GM23248 (cell line): ENCODE results near the gene MLXIPL. TPM values are rescaled to one million over a fixed set of nuclear protein-coding genes. Genes with fewer than 3 reads are reported as not detected.
A peak's percentile ranks its signal among the peaks of the same experiment; 100 is the strongest.

Experiments
- DNase-seq: peaks from one replicate; pipeline ENCODE4 v3.0.0-alpha.2; 2015
- H2AFZ ChIP-seq: fragments of 200-600 bp; sonication (generic); 2 replicates; pipeline ENCODE4 v1.6.1; 2016; ENCODE audit warnings: antibody characterized with exemption
- H3F3A ChIP-seq: fragments of 200-600 bp; sonication (generic); 2 replicates; pipeline ENCODE4 v1.6.1; 2016; ENCODE audit warnings: mild to moderate bottlenecking, antibody characterized with exemption, mixed run types; ENCODE audit not compliant: insufficient read depth
- H3K27ac ChIP-seq: fragments of 200-600 bp; sonication (generic); 2 replicates; pipeline ENCODE4 v1.5.1; 2016; ENCODE audit warnings: mild to moderate bottlenecking
- H3K27me3 ChIP-seq: fragments of 200-600 bp; sonication (generic); replicated peaks from 2 replicates; pipeline ENCODE4 v1.6.1; 2016; ENCODE audit warnings: mild to moderate bottlenecking; ENCODE audit not compliant: insufficient read depth
- H3K36me3 ChIP-seq: fragments of 200-600 bp; sonication (generic); 2 replicates; pipeline ENCODE4 v1.6.1; 2016; ENCODE audit warnings: low read depth, mild to moderate bottlenecking
- H3K4me1 ChIP-seq: fragments of 200-600 bp; sonication (generic); 2 replicates; pipeline ENCODE4 v1.6.1; 2016; ENCODE audit warnings: mild to moderate bottlenecking; ENCODE audit not compliant: insufficient read depth
- H3K4me2 ChIP-seq: fragments of 200-600 bp; sonication (generic); one replicate; pipeline ENCODE4 v1.6.1; 2016; ENCODE audit warnings: mild to moderate bottlenecking; ENCODE audit not compliant: unreplicated experiment
- H3K4me3 ChIP-seq: fragments of 200-600 bp; sonication (generic); 2 replicates; pipeline ENCODE4 v1.5.1; 2016; ENCODE audit warnings: mild to moderate bottlenecking
- H3K79me2 ChIP-seq: fragments of 200-600 bp; sonication (generic); 2 replicates; pipeline ENCODE4 v1.6.1; 2016; ENCODE audit warnings: mild to moderate bottlenecking; ENCODE audit not compliant: insufficient read depth
- H3K9ac ChIP-seq: fragments of 200-600 bp; sonication (generic); 2 replicates; pipeline ENCODE4 v1.6.1; 2016; ENCODE audit warnings: mild to moderate bottlenecking
- H3K9me2 ChIP-seq: fragments of 200-600 bp; sonication (generic); 2 replicates; pipeline ENCODE4 v1.6.1; 2016; ENCODE audit warnings: mixed run types, mild to moderate bottlenecking, moderate library complexity; ENCODE audit not compliant: insufficient read depth
- H3K9me3 ChIP-seq: fragments of 200-600 bp; sonication (generic); one replicate; pipeline ENCODE4 v1.6.1; 2017; ENCODE audit warnings: low read depth
- H4K20me1 ChIP-seq: fragments of 200-600 bp; sonication (generic); 2 replicates; pipeline ENCODE4 v1.6.0; 2016; ENCODE audit not compliant: insufficient read depth
- EZH2 ChIP-seq: fragments of 200-600 bp; sonication (generic); IDR thresholded peaks from 2 replicates; pipeline ENCODE4 v1.6.1; 2018; ENCODE audit warnings: antibody characterized with exemption, mild to moderate bottlenecking; ENCODE audit not compliant: insufficient read depth, poor library complexity, severe bottlenecking
- EZH2phosphoT487 ChIP-seq: fragments of 200-600 bp; sonication (generic); IDR thresholded peaks from 2 replicates; pipeline ENCODE4 v1.6.1; 2018; ENCODE audit warnings: antibody characterized with exemption, moderate library complexity, mild to moderate bottlenecking, low read depth; ENCODE audit not compliant: insufficient read depth
- WGBS, 2 experiments: methylation state at CpG; one replicate each; pipeline ENCODE4 v1.1.6; 2015 to 2017; ENCODE audit warnings: low lambda C conversion rate in 2 of 2, low coverage in 1 of 2; ENCODE audit errors: missing lambda C conversion rate in 2 of 2; 5-methylcytosine and 5-hydroxymethylcytosine counted together
- in situ Hi-C: fragments of 300-500 bp; cut with MboI; formaldehyde crosslinking; loops from 2 replicates; pipeline ENCODE4 v1.15.0; 2020
- polyA plus RNA-seq: library from polyadenylated mRNA; unstranded; fragments of >200 nt; fragmentation: Nextera tagmentation; extraction: Ambion mirVana; gene quantifications from 2 replicates; pipeline ENCODE4 v1.2.1, GENCODE V29; 2016
- total RNA-seq: library from RNA; depleted of rRNA; stranded (reverse); fragments of >200 nt; shearing (Covaris generic); gene quantifications from 2 replicates; pipeline ENCODE4 v1.2.3, GENCODE V29; 2014

The MLXIPL gene
- total and polyA plus RNA-seq, 2 experiments from 2014 or later: not detected

DNA sequence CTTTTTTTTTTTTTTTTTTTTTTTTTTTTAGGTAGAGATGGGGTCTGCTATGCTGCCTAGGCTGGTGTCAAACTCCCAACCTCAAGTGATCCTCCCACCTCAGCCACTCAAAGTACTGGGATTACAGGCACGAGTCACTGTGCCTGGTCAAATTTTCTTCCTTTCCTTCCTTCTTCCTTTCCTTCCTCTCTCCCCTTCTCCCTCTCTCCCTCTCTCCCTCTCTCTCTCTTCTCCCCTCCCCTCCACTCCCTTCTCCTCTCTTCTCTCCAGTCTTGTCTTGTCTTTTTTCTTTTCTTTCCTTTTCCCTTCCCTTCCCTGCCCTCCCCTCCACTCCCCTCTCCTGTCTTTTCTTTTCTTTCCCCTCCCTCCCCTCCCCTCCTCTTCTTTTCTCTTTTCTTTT, 7.2 kb upstream of the MLXIPL start:
- H3K9me3 ChIP-seq: no peaks in the 10 kb centered on the region
- no peaks in the 10 kb centered on the region for H3F3A ChIP-seq
- H3K79me2 ChIP-seq: no peaks in the 10 kb centered on the region
- no peaks in the 10 kb centered on the region for H3K36me3 ChIP-seq
- no peak for TF ChIP-seq EZH2phosphoT487
- TF ChIP-seq EZH2: no peak
- H3K9me2 ChIP-seq: no peaks in the 10 kb centered on the region
- in situ Hi-C loops: no loop called here
- DNase-seq: no peak
- 6% methylated on average over 1 of the region's 1 CpG; no CpG with 5 or more reads in 1 of the 2 experiments for WGBS, 2 experiments
- H3K9ac ChIP-seq: no peak overlapping the region
- H3K4me3 ChIP-seq: no peak overlapping the region
- no peak overlapping the region for H3K27ac ChIP-seq
- H3K4me2 ChIP-seq: no peak overlapping the region
- peaks cover 5% of the 10 kb centered on the region for H3K4me1 ChIP-seq
- peaks cover 11% of the 10 kb centered on the region for H3K27me3 ChIP-seq
- no peak overlapping the region for H2AFZ ChIP-seq
- H4K20me1 ChIP-seq: no peaks in the 10 kb centered on the region

DNA sequence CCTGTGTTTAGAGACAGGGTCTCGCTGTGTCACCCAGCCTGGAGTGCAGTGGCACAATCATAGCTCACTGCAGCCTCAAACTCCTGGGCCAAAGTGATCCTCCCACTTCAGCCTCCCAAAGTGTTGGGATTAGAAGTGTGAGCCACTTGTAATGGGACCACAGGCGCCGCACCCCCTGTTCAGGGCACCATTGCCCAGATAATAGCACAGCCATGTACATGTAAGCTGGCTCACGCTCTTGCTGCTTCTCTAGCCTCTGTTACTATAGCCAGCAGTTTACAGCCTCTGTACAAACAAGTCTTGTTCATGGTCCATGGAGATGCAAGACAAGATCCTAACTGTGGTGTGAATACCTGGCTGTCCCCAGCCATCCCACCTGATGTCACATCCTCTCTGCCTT, 4.2 kb upstream of the MLXIPL start:
- Histone ChIP-seq H3K9ac (no peak overlapping the region), H3K9me2 (no peaks in the 10 kb centered on the region), H2AFZ (no peak overlapping the region), H4K20me1 (no peaks in the 10 kb centered on the region), H3K4me3 (no peak overlapping the region), H3F3A (no peaks in the 10 kb centered on the region), H3K79me2 (no peaks in the 10 kb centered on the region), H3K4me2 (no peak overlapping the region), H3K27me3 (peaks cover 29% of the 10 kb centered on the region), H3K4me1 (no peaks in the 10 kb centered on the region), H3K27ac (no peak overlapping the region), H3K36me3 (no peaks in the 10 kb centered on the region), H3K9me3 (no peaks in the 10 kb centered on the region)
- in situ Hi-C loops: no loop called here
- TF ChIP-seq EZH2 (no peak), EZH2phosphoT487 (no peak)
- WGBS, 2 experiments: 58 to 93% methylated on average over 3 to 4 of the region's 4 CpGs
- no peak for DNase-seq

DNA sequence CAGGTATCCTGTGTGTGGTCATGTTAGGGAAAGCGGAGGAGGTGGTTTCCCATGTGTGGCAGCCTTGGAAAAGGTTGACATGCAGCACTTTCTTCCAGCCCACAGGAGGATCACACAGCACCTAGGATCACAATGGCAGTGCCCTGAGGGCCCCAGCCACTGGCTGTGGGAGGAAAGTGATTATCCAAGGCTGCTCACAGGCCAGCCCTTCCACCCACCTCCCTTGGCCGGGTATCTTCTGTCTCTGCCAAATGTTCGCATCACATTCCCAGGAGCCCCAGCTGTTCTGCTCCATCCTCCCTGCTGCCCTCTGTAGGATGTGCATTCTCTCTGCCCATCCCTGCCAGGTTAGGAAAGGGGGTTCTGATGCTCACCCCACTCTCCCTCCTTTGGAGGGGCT, 2.5 kb upstream of the MLXIPL start:
- no peaks in the 10 kb centered on the region for H3K9me2 ChIP-seq
- no peaks in the 10 kb centered on the region for H3K4me1 ChIP-seq
- no peaks in the 10 kb centered on the region for H3K79me2 ChIP-seq
- no peak overlapping the region for H3K4me2 ChIP-seq
- H3K9me3 ChIP-seq: no peaks in the 10 kb centered on the region
- no peaks in the 10 kb centered on the region for H3F3A ChIP-seq
- no peak overlapping the region for H3K27ac ChIP-seq
- peak; percentile 78 for DNase-seq
- WGBS, 2 experiments: 12 to 25% methylated on average over 3 of the region's 3 CpGs
- H3K36me3 ChIP-seq: no peaks in the 10 kb centered on the region
- no peak overlapping the region for H3K4me3 ChIP-seq
- no peaks in the 10 kb centered on the region for H4K20me1 ChIP-seq
- no peak overlapping the region for H3K9ac ChIP-seq
- H3K27me3 ChIP-seq: peaks cover 45% of the 10 kb centered on the region
- TF ChIP-seq EZH2: no peak
- TF ChIP-seq EZH2phosphoT487: no peak
- H2AFZ ChIP-seq: no peak overlapping the region
- in situ Hi-C loops: no loop called here

DNA sequence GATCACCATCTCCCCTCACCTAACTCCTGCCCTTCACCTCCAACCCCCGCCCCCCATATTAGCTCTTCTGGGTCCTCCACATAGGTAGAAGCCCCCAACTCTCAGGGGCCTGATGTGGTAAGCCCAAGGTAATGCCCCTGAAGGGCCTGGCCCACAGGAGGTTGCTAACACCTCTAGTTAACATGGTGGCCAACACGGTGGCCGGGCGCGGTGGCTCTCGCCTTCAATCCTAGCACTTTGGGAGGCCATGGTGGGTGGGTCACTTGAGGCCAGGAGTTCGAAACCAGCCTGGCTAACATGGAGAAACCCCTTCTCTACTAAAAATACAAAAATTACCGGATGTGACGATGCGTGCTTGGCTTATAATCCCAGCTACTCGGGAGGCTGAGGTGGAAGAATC, 954 bp upstream of the MLXIPL start:
- peaks cover 45% of the 10 kb centered on the region for H3K27me3 ChIP-seq
- in situ Hi-C loops: no loop called here
- no peaks in the 10 kb centered on the region for H3K4me1 ChIP-seq
- no peak overlapping the region for H3K9ac ChIP-seq
- H3K4me3 ChIP-seq: no peak overlapping the region
- no peaks in the 10 kb centered on the region for H3F3A ChIP-seq
- no peaks in the 10 kb centered on the region for H3K79me2 ChIP-seq
- H3K36me3 ChIP-seq: no peaks in the 10 kb centered on the region
- 85 to 90% methylated on average over 11 of the region's 11 CpGs for WGBS, 2 experiments
- H3K4me2 ChIP-seq: no peak overlapping the region
- no peaks in the 10 kb centered on the region for H3K9me3 ChIP-seq
- no peaks in the 10 kb centered on the region for H3K9me2 ChIP-seq
- H2AFZ ChIP-seq: no peak overlapping the region
- no peaks in the 10 kb centered on the region for H4K20me1 ChIP-seq
- H3K27ac ChIP-seq: no peak overlapping the region
- TF ChIP-seq EZH2: no peak
- TF ChIP-seq EZH2phosphoT487: no peak
- no peak for DNase-seq

DNA sequence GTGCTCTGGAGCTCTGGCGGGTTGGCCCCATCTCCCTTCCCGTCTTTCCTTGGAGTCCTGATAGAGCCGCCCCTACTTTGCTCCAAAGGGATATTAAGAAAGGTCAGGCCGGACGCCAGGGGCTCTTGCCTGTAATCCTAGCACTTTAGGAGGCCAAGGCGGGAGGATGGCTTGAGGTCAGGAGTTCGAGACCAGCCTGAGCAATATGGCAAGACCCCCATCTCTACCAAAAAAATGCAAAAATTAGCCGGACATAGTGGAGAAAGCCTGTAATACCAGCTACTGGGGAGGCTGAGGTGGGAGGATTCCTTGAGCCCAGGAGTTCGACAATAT, 313 bp upstream of the MLXIPL start:
- WGBS, 2 experiments: 44 to 55% methylated on average over 7 to 9 of the region's 9 CpGs
- H3K4me1 ChIP-seq: no peaks in the 10 kb centered on the region
- peak; percentile 4 for TF ChIP-seq EZH2
- no peak for TF ChIP-seq EZH2phosphoT487
- H3K27ac ChIP-seq: no peak overlapping the region
- no peaks in the 10 kb centered on the region for H3K9me2 ChIP-seq
- H3K79me2 ChIP-seq: no peaks in the 10 kb centered on the region
- in situ Hi-C loops: loop anchor here (25.0 kb wide), 1 partner anchor 238 kb away; the partner anchor contains the start of gene TMEM270
- peaks cover 45% of the 10 kb centered on the region for H3K27me3 ChIP-seq
- peak overlapping the region; percentile 54; the same call in 1 of the 2 replicates for H2AFZ ChIP-seq
- H3K9ac ChIP-seq: no peak overlapping the region
- H3K4me3 ChIP-seq: peak overlapping the region; percentile 61; the same call in 1 of the 2 replicates
- peak overlapping the region; percentile 65 for H3K4me2 ChIP-seq
- no peaks in the 10 kb centered on the region for H3F3A ChIP-seq
- H4K20me1 ChIP-seq: no peaks in the 10 kb centered on the region
- DNase-seq: no peak
- H3K36me3 ChIP-seq: no peaks in the 10 kb centered on the region
- H3K9me3 ChIP-seq: no peaks in the 10 kb centered on the region
